ENCODE measurements around the gene THAP3.
"Not testable (repeated sequence)": the region's sequence is repeated elsewhere in the genome, so short reads cannot be mapped to it uniquely, and the experiment has no call there.

DNA sequence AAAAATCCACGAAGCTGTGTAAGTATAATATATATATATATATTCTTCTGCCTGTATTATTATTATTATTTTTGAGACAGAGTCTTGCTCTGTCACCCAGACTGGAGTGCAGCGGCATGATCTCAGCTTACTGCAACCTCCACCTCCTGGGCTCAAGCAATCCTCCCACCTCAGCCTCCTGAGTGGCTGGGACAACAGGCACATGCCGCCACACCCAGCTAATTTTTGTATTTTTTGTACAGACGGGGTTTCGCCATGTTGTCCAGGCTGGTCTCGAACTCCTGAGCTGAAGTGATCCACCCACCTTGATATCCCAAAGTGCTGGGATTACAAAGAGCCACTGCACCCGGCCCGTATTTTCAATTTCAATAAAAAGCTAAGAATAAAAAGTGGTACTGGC, 24.7 kb upstream of the THAP3 start:
- TF ChIP-seq, protein P1, sequence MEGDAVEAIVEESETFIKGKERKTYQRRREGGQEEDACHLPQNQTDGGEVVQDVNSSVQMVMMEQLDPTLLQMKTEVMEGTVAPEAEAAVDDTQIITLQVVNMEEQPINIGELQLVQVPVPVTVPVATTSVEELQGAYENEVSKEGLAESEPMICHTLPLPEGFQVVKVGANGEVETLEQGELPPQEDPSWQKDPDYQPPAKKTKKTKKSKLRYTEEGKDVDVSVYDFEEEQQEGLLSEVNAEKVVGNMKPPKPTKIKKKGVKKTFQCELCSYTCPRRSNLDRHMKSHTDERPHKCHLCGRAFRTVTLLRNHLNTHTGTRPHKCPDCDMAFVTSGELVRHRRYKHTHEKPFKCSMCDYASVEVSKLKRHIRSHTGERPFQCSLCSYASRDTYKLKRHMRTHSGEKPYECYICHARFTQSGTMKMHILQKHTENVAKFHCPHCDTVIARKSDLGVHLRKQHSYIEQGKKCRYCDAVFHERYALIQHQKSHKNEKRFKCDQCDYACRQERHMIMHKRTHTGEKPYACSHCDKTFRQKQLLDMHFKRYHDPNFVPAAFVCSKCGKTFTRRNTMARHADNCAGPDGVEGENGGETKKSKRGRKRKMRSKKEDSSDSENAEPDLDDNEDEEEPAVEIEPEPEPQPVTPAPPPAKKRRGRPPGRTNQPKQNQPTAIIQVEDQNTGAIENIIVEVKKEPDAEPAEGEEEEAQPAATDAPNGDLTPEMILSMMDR (IDR thresholded peaks at IDR 0.05 in 8 of 11, conservative IDR thresholded peaks at IDR 0.05 in 3 of 11) = not testable (repeated sequence)
- TF ChIP-seq POLR2AphosphoS5, POLR2A (IDR thresholded peaks at IDR 0.05): not testable (repeated sequence)

Measured in spleen (tissue), 7 donors.